ENCODE measurements around the gene XPR1.

DNA sequence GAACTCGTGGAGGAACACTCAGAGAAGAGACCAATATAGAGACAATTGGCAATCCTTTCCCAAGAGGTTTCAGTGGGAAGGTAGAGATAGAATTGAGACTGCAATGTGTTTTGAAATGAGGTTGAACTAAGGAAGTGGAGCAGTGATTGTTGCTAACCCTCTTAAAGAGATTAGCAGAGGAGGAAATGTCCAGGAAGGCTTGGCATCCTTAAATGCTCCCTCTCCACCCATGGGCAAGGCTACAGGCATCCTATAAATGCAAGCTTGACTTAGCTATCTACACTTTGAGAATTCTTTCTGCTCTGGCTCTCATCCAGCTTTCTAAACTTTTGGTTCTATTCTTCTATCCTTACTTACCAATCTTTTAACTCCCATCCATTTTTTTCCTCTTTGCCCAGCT lies 30.3 kb upstream of the XPR1 start:
- no peak for TF ChIP-seq EZH2 (IDR thresholded peaks at IDR 0.05; ENCODE audit: insufficient read depth, low read length)
- TF ChIP-seq, protein P1, sequence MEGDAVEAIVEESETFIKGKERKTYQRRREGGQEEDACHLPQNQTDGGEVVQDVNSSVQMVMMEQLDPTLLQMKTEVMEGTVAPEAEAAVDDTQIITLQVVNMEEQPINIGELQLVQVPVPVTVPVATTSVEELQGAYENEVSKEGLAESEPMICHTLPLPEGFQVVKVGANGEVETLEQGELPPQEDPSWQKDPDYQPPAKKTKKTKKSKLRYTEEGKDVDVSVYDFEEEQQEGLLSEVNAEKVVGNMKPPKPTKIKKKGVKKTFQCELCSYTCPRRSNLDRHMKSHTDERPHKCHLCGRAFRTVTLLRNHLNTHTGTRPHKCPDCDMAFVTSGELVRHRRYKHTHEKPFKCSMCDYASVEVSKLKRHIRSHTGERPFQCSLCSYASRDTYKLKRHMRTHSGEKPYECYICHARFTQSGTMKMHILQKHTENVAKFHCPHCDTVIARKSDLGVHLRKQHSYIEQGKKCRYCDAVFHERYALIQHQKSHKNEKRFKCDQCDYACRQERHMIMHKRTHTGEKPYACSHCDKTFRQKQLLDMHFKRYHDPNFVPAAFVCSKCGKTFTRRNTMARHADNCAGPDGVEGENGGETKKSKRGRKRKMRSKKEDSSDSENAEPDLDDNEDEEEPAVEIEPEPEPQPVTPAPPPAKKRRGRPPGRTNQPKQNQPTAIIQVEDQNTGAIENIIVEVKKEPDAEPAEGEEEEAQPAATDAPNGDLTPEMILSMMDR (IDR thresholded peaks at IDR 0.05; ENCODE audit: insufficient read depth, low read depth, low read length), result no peak
